ENCODE results near the gene SND1.
A peak's percentile ranks its signal among the peaks of the same experiment; 100 is the strongest.

Gene SND1

GRCh38 chr7:127776776-127777386, 124.9 kb downstream of the SND1 start:
- DNase-seq: peak; percentile 95

GRCh38 chr7:127780489-127780888, 128.5 kb downstream of the SND1 start:
- DNase-seq: no peak

- no peak for DNase-seq
Measured at GRCh38 chr7:127781081-127781480, 129.1 kb downstream of the SND1 start.

GRCh38 chr7:127782075-127782474, 130.1 kb downstream of the SND1 start:
- no peak for DNase-seq

- DNase-seq: no peak
Measured at GRCh38 chr7:127782654-127783559, 130.9 kb downstream of the SND1 start.

- DNase-seq: peak; percentile 49
Measured at GRCh38 chr7:127786184-127786583, 134.2 kb downstream of the SND1 start.

GRCh38 chr7:127789031-127789430, 137.0 kb downstream of the SND1 start:
- DNase-seq: peak; percentile 31

- DNase-seq: peak; percentile 86
Measured at GRCh38 chr7:127791446-127792189, 139.6 kb downstream of the SND1 start.

- DNase-seq: no peak
Measured at GRCh38 chr7:127792528-127793342, 140.7 kb downstream of the SND1 start.

- no peak for DNase-seq
Measured at GRCh38 chr7:127793582-127793981, 141.6 kb downstream of the SND1 start.

- DNase-seq: no peak
Measured at GRCh38 chr7:127794136-127794535, 142.1 kb downstream of the SND1 start.

- no peak for DNase-seq
Measured at GRCh38 chr7:127794551-127794950, 142.6 kb downstream of the SND1 start.

GRCh38 chr7:127798023-127798422, 146.0 kb downstream of the SND1 start:
- DNase-seq: no peak

GRCh38 chr7:127798769-127799372, 146.9 kb downstream of the SND1 start:
- DNase-seq: no peak

GRCh38 chr7:127799535-127800305, 147.7 kb downstream of the SND1 start:
- no peak for DNase-seq

- no peak for DNase-seq
Measured at GRCh38 chr7:127802845-127803244, 150.9 kb downstream of the SND1 start.

GRCh38 chr7:127803626-127804025, 151.6 kb downstream of the SND1 start:
- peak; percentile 49 for DNase-seq

- peak; percentile 45 for DNase-seq
Measured at GRCh38 chr7:127807340-127807739, 155.3 kb downstream of the SND1 start.

- DNase-seq: no peak
Measured at GRCh38 chr7:127807829-127808228, 155.8 kb downstream of the SND1 start.

- peak; percentile 73 for DNase-seq
Measured at GRCh38 chr7:127809261-127809702, 157.3 kb downstream of the SND1 start.

GRCh38 chr7:127810113-127810512, 158.1 kb downstream of the SND1 start:
- DNase-seq: no peak

Measured in fibroblast of skin of right biceps (primary cell).